NCI-H1048 (cell line): ENCODE results near the gene TAS2R1.

Source experiments
- DNase-seq: peaks from one replicate; lab custom pipeline; 2025; lab: John Stamatoyannopoulos, UW

The TAS2R1 gene

GRCh38 chr5:9630251-9630650 lies at the start of gene TAS2R1:
Gene TAS2R1, minus strand, starts transcription at chr5:9630351. Its CDS starts 319 bp downstream, at chr5:9630032.
- no peak for DNase-seq

- DNase-seq = no peak
Observed at GRCh38 chr5:9670371-9670770, 40.2 kb upstream of the TAS2R1 start.

- no peak for DNase-seq
Observed at GRCh38 chr5:9667906-9668305, 37.8 kb upstream of the TAS2R1 start.

GRCh38 chr5:9663891-9664290 lies 33.7 kb upstream of the TAS2R1 start:
- DNase-seq = no peak

- no peak for DNase-seq
Observed at GRCh38 chr5:9661316-9662015, 31.3 kb upstream of the TAS2R1 start.

- no peak for DNase-seq
Observed at GRCh38 chr5:9658706-9659105, 28.6 kb upstream of the TAS2R1 start.

GRCh38 chr5:9657819-9658218 lies 27.7 kb upstream of the TAS2R1 start:
- DNase-seq = no peak

- DNase-seq = no peak
Observed at GRCh38 chr5:9655641-9656040, 25.5 kb upstream of the TAS2R1 start.

GRCh38 chr5:9654886-9655285 lies 24.7 kb upstream of the TAS2R1 start:
- DNase-seq = no peak

GRCh38 chr5:9653811-9654210 lies 23.7 kb upstream of the TAS2R1 start:
- no peak for DNase-seq

- no peak for DNase-seq
Observed at GRCh38 chr5:9653061-9653460, 22.9 kb upstream of the TAS2R1 start.

GRCh38 chr5:9652295-9652694 lies 22.1 kb upstream of the TAS2R1 start:
- no peak for DNase-seq

GRCh38 chr5:9646843-9647242 lies 16.7 kb upstream of the TAS2R1 start:
- DNase-seq = no peak

- no peak for DNase-seq
Observed at GRCh38 chr5:9644630-9645029, 14.5 kb upstream of the TAS2R1 start.

- no peak for DNase-seq
Observed at GRCh38 chr5:9642621-9643020, 12.5 kb upstream of the TAS2R1 start.

GRCh38 chr5:9641806-9642355 lies 11.7 kb upstream of the TAS2R1 start:
- no peak for DNase-seq

GRCh38 chr5:9632495-9632894 lies 2.3 kb upstream of the TAS2R1 start:
- DNase-seq = no peak

- no peak for DNase-seq
Observed at GRCh38 chr5:9627541-9627940, 2.6 kb downstream of the TAS2R1 start.

GRCh38 chr5:9626955-9627354 lies 3.2 kb downstream of the TAS2R1 start:
- no peak for DNase-seq

- DNase-seq = no peak
Observed at GRCh38 chr5:9625731-9626130, 4.4 kb downstream of the TAS2R1 start.

GRCh38 chr5:9625286-9625685 lies 4.9 kb downstream of the TAS2R1 start:
- DNase-seq = no peak

GRCh38 chr5:9624196-9624947 lies 5.8 kb downstream of the TAS2R1 start:
- no peak for DNase-seq

GRCh38 chr5:9623661-9624060 lies 6.5 kb downstream of the TAS2R1 start:
- no peak for DNase-seq
